Transverse colon (tissue), 4 donors: ENCODE measurements around the gene SERPINH1. TPM values are rescaled to one million over a fixed set of nuclear protein-coding genes. Genes with fewer than 3 reads are reported as not detected.
A peak's percentile ranks its signal among the peaks of the same experiment; 100 is the strongest.

Experiments
- DNase-seq: peaks from one replicate; pipeline ENCODE4 v3.0.0-alpha.2; 2019
- H3K27ac ChIP-seq, 4 donors: fragments of 200-600 bp; sonication (generic); 2 replicates each; pipeline ENCODE4 v1.5.1; 2016 to 2018; ENCODE audit warnings: inconsistent platforms in 4 of 4
- H3K27me3 ChIP-seq: fragments of 200-600 bp; sonication (generic); 2 replicates; pipeline ENCODE4 v1.5.1; 2017; ENCODE audit warnings: inconsistent platforms
- H3K36me3 ChIP-seq, 4 donors: fragments of 200-600 bp; sonication (generic); 2 replicates each; pipeline ENCODE4 v1.5.1; 2017 to 2019; ENCODE audit warnings: inconsistent platforms in 4 of 4
- H3K4me1 ChIP-seq, 4 donors: fragments of 200-600 bp; sonication (generic); 2 replicates each; pipeline ENCODE4 v1.5.1; 2017 to 2020; ENCODE audit warnings: inconsistent platforms in 4 of 4
- H3K4me3 ChIP-seq, 4 donors: fragments of 200-600 bp; sonication (generic); 1 replicate in 1 of 4; 2 replicates in 3 of 4; pipeline versions ENCODE4 v1.5.1 to v1.6.1; 2017 to 2019; ENCODE audit warnings: inconsistent platforms in 4 of 4
- H3K9me3 ChIP-seq, 2 donors: fragments of 200-600 bp; sonication (generic); 2 replicates each; pipeline ENCODE4 v1.5.1; 2017 to 2019; ENCODE audit warnings: inconsistent platforms in 2 of 2
- CTCF ChIP-seq, 5 experiments: fragments of 200-600 bp in 3 of 5; fragments of 450-650 bp in 2 of 5; sonication (generic) in 3 of 5; IDR thresholded peaks; 1 replicate in 2 of 5; 2 replicates in 3 of 5; pipeline ENCODE4 v1.5.1; 2016 to 2017; ENCODE audit warnings: antibody characterized with exemption in 5 of 5, inconsistent platforms in 3 of 5, mild to moderate bottlenecking in 2 of 5, moderate library complexity in 1 of 5
- EP300 ChIP-seq: sonication (generic); formaldehyde crosslinking; IDR thresholded peaks from one replicate; pipeline ENCODE4 v1.6.1; 2017; ENCODE audit warnings: antibody characterized with exemption, low read depth
- POLR2A ChIP-seq: fragments of 450-650 bp; IDR thresholded peaks from one replicate; pipeline ENCODE4 v1.6.1; 2016; ENCODE audit warnings: antibody characterized with exemption, mild to moderate bottlenecking, moderate library complexity
- POLR2AphosphoS5 ChIP-seq, 3 donors: sonication (generic); formaldehyde crosslinking; IDR thresholded peaks; one replicate each; pipeline ENCODE4 v1.6.1; 2016; ENCODE audit warnings: antibody characterized with exemption in 3 of 3
- WGBS, 2 donors: methylation state at CpG; one replicate each; pipeline ENCODE4 v1.1.5; 2018; ENCODE audit warnings: low coverage in 1 of 2; 5-methylcytosine and 5-hydroxymethylcytosine counted together
- in situ Hi-C, 4 donors: fragments of 200-750 bp; cut with MboI; loops; one replicate each; pipeline versions ENCODE4 v1.15.0 to v1.15.1; 2017; ENCODE audit warnings: low sequenced_read_pairs in 3 of 4, low pct_ligation_motif_present in 1 of 4, low pct_unique_long_range_greater_than_20kb in 1 of 4
- intact Hi-C: fragments of 100-400 bp; cut with DNase I; formaldehyde crosslinking; loops from one replicate; pipeline ENCODE4 v1.15.1; 2023; ENCODE audit warnings: low total_unique reads
- total RNA-seq, 4 donors: library from RNA; depleted of rRNA; stranded (reverse); fragments of >200 nt; gene quantifications; one replicate each; pipeline ENCODE4 v1.1.0, GENCODE V29; 2016

The SERPINH1 gene
- total RNA-seq, 4 donors from 2014 or later, result 34.8 to 169 (median 76.0) TPM

GRCh38 chr11:75525433-75526191 is 36.4 kb upstream of the SERPINH1 start, which contains the start of gene GDPD5:
Gene GDPD5 (minus strand): TSS chr11:75525941. CDS start chr11:75477735, 48,206 bp downstream.
- Histone ChIP-seq H3K9me3 (no peaks in the 10 kb centered on the region), H3K4me1 (peaks cover 12 to 18% (median 15%) of the 10 kb centered on the region in 4 donors), H3K36me3 (no peaks in the 10 kb centered on the region), H3K27ac (peak within 1 kb of the TSS in 3 of 4 donors; percentile 1 to 52 (median 38)), H3K4me3 (peak within 1 kb of the TSS; percentile 57 to 74 (median 68)), H3K27me3 (peaks cover 19% of the 10 kb centered on the region)
- 0% methylated on average over 4 to 31 of the region's 99 CpGs for WGBS, 2 donors
- intact Hi-C loops (no loop called here), in situ Hi-C loops (loop anchor here (25.0 kb wide), 2 partner anchors 88 to 238 kb away; partner anchors contain the start of gene KLHL35 (in 1 of the 4))
- TF ChIP-seq EP300 (no peak), POLR2AphosphoS5 (IDR thresholded peaks at IDR 0.05) (peak in 1 of 3 donors; percentile 29), POLR2A (peak; percentile 17), CTCF (IDR thresholded peaks at IDR 0.05) (peak in 4 of 5 experiments; percentile 17 to 59 (median 36))
- DNase-seq, result peak; percentile 87

- Histone ChIP-seq H3K36me3 (no peaks in the 10 kb centered on the region), H3K27ac (peak overlapping the region in 1 of 4 donors; percentile 52), H3K4me3 (peak overlapping the region; percentile 48 to 68 (median 62)), H3K27me3 (peaks cover 19% of the 10 kb centered on the region), H3K9me3 (no peaks in the 10 kb centered on the region), H3K4me1 (peaks cover 12 to 18% (median 15%) of the 10 kb centered on the region in 4 donors)
- in situ Hi-C loops, result loop anchor here (25.0 kb wide), 2 partner anchors 89 to 239 kb away; partner anchors contain the start of gene KLHL35 (in 1 of the 4)
- no peak for DNase-seq
- intact Hi-C loops, result no loop called here
- 0 to 3% methylated on average over 7 to 19 of the region's 21 CpGs for WGBS, 2 donors
- no peak for TF ChIP-seq POLR2A
- no peak for TF ChIP-seq POLR2AphosphoS5 (IDR thresholded peaks at IDR 0.05)
- no peak for TF ChIP-seq CTCF (IDR thresholded peaks at IDR 0.05)
- no peak for TF ChIP-seq EP300
Observed at GRCh38 chr11:75526192-75526541, 35.9 kb upstream of the SERPINH1 start.

DNA sequence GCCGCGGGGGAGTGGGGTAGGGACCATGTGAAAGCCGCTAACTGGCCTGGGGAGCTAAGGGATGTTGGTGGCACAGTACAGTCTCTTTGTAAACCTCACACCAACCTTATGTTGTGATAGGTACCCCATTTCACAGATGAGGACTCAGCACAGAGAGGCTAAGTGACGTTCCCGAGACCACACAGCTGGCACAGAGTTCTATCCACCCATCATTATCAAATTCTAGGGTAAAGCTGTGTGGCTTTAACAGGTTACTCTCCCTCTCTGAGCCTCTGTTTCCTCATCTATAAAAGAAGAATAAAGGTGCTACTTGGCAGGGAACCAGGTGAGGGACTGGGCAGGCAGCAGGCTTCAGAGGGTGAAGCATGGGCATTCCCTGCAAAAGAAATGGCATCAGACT is 34.9 kb upstream of the SERPINH1 start:
- DNase-seq, result no peak
- TF ChIP-seq EP300, result no peak
- TF ChIP-seq CTCF (IDR thresholded peaks at IDR 0.05), result no peak
- TF ChIP-seq POLR2AphosphoS5 (IDR thresholded peaks at IDR 0.05), result no peak
- TF ChIP-seq POLR2A, result no peak
- 97 to 100% methylated on average over 3 to 5 of the region's 5 CpGs for WGBS, 2 donors
- H3K36me3 ChIP-seq, result no peaks in the 10 kb centered on the region
- intact Hi-C loops, result no loop called here
- in situ Hi-C loops, result loop anchor here (25.0 kb wide), 2 partner anchors 90 to 240 kb away; partner anchors contain the start of gene KLHL35 (in 1 of the 4)
- H3K27ac ChIP-seq, result no peak overlapping the region
- peaks cover 19% of the 10 kb centered on the region for H3K27me3 ChIP-seq
- peaks cover 12 to 18% (median 15%) of the 10 kb centered on the region in 4 donors for H3K4me1 ChIP-seq
- no peaks in the 10 kb centered on the region for H3K9me3 ChIP-seq
- no peak overlapping the region for H3K4me3 ChIP-seq

DNA sequence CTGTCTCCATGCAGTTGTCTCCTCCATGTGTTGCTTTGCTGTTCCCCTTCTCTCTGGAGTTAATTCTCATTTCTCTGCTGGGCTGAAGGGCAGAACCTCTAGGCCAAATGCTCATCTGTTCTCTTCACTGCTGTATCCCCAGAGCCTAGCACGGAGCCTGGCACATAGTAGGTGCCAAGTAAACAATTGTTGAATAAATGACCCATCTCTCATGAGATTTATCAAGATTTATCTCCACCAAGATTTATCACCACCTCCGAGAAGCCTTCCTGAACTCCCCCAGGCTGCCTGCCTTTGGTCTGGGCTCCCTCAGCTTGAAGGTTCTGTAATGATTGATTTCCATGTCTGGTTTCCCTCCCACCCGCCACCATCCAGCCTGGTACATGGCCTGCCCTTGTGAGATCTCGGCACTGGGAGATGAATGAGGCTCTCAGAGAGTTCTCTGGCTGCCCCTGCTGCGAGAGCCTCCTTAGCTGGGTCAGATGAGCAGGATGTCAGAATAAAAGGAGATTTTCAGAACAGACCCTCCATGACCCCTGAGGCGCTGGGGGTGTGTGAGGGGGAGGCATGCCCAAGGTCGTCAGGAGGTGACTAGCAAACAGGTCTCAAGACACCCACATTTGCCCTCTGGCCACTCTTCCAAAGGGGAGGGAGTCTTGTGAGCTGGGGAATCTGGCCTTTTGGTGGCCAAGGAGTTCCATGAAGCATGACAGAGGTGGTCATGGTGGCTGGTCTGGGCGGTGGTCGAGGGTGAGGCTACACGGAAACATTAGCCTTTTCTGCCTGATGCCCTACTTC is 33.9 kb upstream of the SERPINH1 start:
- no peaks in the 10 kb centered on the region for H3K9me3 ChIP-seq
- WGBS, 2 donors, result 65% methylated on average over 10 of the region's 10 CpGs; no CpG with 5 or more reads in 1 of the 2 donors
- in situ Hi-C loops (loop anchor here (25.0 kb wide), 2 partner anchors 91 to 241 kb away; partner anchors contain the start of gene KLHL35 (in 1 of the 4)), intact Hi-C loops (no loop called here)
- H3K27ac ChIP-seq, result no peak overlapping the region
- TF ChIP-seq EP300 (no peak), POLR2A (no peak), CTCF (IDR thresholded peaks at IDR 0.05) (no peak), POLR2AphosphoS5 (IDR thresholded peaks at IDR 0.05) (no peak)
- peaks cover 19% of the 10 kb centered on the region for H3K27me3 ChIP-seq
- no peak for DNase-seq
- no peaks in the 10 kb centered on the region for H3K36me3 ChIP-seq
- H3K4me1 ChIP-seq, result peaks cover 12 to 20% (median 16%) of the 10 kb centered on the region in 4 donors
- H3K4me3 ChIP-seq, result no peak overlapping the region
